Renal cortex interstitium (tissue), 11 donors: Measurements from ENCODE around the gene TRIM28. TPM values are rescaled to one million over a fixed set of nuclear protein-coding genes. Genes with fewer than 3 reads are reported as not detected.
A peak's percentile ranks its signal among the peaks of the same experiment; 100 is the strongest.

Source experiments
- DNase-seq, 11 donors: peaks; one replicate each; pipeline ENCODE4 v3.0.0-alpha.2; 2013; ENCODE audit warnings: low read depth in 9 of 11, low spot score in 4 of 11; ENCODE audit errors: extremely low read depth in 1 of 11
- polyA plus RNA-seq, 3 donors: library from polyadenylated mRNA; unstranded; fragments of 120-200 nt; gene quantifications; one replicate each; pipeline ENCODE4 v1.2.1, GENCODE V29; 2013; ENCODE audit not compliant: insufficient read length in 3 of 3

Gene TRIM28
- polyA plus RNA-seq, 3 donors: 672 to 838 (median 719) TPM

DNA sequence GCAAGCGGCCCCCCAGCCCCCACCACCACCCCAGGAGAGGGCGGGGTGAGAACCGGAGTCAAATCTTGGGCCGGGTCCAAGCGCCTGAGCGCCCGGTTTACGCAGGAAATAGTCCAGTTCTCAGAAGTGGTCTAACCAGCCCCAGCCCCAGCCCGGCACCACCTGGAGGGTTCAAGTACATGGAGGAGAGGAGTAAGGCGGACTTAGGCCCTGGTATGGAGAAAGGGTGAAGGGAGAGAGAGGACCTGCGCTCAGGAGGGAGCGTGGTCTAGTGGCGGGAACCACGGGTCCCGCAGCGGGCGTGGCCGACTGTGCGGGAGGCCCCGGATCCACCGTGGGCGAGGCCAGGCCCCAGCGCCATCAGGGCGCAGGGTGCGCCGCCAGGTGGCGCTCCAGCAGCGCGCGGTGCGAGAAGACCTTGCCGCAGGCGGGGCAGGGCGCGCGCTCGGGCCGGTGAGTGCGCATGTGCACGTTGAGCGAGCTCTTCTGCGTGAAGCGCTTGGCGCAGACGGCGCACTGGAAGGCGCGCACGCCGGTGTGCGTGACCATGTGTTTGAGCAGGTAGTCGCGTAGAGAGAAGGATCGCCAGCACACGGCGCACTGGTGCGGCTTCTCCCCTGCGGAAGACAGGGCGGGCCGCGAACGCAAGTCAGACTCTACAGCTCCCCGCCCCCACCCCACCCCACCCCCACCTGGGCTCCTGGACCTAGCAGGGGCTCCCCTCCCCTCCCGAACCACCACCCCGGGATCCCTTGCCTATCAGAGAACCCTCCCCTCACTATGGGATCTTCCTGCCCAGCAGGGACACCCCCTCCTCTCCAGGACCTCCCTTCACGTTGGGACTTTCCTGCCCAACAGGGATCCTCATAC, 29.9 kb upstream of the TRIM28 start:
- peak in 10 of 11 donors; percentile 67 to 86 (median 81) for DNase-seq

DNA sequence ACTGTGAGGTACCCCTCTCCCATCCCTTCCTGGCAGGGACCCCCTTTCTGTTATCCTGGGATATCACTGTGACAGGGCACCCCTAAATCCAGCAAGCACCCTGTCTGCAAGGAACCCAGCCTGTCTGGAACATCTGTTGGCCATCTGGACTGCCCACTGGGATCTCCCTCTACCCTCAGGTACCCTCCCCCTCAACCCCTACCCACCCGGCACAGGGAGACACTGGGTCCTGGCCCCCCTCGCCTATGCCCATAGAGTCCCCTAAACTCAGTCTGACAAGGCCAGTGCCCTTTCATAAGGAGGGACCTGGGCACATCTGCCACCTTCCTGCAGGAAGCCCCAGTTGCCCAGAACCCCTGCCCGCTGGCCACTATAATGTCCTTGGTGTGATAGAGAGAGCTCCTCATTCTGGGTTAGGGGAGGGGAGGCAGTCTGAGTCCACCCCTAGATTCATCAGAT, 29.3 kb upstream of the TRIM28 start:
- DNase-seq: no peak

DNA sequence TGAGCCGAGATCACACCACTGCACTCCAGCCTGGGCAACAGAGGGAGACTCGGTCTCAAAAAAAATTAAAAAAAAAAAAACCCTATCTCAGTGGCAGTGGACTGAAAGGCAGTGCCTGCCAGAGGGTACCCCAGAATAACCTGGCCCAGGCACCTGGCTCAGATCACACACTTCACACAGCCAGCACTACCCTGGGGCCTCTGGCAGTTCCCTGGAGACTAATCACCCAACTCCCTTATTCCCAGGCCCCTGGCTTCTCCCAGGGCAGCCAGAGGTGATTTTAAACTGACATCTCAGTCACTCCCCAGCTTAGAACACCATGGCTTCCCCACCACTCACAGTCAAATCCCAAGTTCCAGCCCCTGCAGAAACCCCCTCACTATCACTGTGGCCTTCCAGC, 28.6 kb upstream of the TRIM28 start:
- no peak for DNase-seq

DNA sequence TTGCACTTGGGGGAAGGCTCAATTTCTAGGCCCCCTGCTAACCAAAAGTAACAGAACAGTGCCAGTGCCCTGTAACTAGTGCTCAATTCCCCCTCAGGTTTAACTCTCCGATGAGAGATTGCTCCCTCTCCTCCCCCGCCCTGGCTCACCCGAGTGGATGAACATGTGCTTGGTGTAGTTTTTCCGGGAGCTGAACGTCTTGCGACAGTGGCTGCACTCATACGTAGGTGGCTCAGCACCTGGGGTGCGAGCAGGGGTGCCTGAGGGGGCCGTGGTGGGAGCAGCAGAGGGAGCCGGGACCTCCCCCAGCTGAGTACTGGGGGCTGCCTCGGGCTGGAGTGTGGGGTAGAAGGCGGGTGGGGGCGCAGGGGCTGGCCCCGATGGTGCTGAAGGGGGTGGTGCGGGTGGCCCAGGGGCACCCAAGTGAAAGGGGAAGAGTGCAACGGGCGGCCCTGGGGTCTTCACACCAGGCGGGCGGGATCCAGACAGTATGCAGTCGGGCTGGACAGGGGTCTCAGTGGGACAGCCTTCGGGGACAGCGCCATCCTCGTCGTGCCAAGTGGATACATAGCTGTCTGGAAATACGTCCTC, 27.5 kb upstream of the TRIM28 start:
- no peak for DNase-seq

DNA sequence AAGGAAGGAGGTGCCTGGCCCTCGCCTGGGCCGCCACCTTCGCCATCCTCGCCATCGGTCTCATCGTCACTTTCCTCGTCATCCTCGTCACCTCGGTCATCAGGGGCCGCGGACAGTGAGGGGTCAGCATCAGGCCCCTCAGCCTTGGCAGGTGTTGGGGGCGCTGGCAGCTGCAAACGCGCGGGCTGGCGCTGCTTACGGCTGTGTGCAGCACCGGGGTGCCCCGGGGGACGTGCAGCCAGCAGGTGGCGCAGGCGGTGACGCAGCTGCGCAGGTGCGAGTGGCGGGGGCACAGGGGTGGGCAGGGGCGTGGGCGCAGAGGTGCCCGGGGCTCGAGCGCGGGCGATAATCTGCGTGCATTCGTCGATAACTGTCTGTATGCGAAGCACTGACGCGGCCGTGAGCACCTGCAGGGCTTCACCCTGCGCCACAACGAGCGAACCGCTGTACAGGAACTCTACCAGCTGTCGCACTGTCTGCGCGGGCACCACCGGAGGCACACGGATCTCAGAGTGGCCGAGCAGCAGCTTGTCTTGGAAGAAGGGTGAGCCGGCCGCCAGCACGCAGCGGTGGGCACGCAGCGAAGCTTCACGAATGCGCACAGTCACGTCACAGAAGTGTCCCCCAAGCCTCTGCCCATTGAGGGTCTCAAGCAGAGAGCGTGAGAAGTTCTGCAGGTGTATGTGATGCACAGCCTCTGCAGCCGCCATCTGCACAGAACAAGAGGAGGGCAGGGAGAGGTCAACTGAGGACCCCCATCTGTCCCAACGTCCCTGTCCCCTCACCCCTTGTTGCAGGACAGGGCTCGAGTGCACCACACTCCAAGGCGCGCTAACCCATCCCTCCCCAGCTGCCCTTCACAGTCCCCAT, 26.7 kb upstream of the TRIM28 start:
- no peak for DNase-seq

DNA sequence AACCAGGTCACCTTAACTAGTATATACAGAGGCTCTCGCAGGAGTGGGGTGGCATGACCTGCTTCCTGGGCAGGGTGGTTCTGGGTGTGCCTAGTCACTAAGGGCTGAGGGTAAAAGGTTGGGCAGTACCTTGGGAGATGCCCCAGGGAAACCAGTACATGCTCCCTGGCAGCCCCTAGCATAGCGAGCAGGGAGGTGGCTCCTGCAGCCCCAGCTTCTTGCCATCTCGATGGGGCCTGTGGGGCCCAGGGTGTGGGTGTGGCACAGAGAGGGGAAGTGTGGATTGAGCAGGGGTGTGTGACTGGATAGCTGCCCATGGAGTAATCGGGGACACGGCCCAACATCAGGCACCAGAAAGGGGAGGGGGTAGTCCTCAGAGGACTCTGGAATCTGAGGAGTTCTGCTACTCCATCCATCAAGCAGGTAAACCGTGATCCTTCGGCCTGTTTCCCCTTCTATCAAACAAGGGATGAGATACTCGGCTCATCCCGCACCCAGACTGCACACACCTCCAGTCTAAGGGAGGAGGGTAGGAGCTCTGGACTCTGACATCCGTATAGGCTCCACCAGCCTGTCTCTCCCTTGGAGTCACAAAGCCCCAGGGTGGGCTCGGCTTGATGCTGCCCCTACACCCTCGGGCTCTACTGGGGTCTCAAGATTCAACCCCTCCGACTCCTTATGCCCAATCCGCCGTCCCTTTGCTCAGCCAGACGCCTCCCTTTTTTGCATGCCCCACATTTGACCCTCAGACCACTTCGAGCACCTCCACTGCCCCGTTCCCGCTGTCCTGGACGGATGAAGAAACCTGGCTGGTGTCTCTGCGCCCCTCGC, 25.4 kb upstream of the TRIM28 start:
- DNase-seq: no peak

DNA sequence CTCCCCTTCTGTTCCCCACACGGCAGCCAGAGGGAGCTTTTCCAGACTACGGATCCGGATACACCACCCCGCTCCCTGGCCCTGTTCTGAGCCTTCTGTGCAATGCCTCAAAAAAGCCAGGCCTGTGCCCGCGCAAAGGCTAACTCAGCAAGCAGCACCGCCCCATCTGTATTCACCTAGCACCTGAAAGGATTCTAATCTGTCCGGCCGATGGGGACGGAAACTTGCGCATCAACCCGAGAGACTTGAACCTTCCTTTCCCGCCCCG, 24.8 kb upstream of the TRIM28 start:
- peak in 9 of 11 donors; percentile 47 to 70 (median 64) for DNase-seq

DNA sequence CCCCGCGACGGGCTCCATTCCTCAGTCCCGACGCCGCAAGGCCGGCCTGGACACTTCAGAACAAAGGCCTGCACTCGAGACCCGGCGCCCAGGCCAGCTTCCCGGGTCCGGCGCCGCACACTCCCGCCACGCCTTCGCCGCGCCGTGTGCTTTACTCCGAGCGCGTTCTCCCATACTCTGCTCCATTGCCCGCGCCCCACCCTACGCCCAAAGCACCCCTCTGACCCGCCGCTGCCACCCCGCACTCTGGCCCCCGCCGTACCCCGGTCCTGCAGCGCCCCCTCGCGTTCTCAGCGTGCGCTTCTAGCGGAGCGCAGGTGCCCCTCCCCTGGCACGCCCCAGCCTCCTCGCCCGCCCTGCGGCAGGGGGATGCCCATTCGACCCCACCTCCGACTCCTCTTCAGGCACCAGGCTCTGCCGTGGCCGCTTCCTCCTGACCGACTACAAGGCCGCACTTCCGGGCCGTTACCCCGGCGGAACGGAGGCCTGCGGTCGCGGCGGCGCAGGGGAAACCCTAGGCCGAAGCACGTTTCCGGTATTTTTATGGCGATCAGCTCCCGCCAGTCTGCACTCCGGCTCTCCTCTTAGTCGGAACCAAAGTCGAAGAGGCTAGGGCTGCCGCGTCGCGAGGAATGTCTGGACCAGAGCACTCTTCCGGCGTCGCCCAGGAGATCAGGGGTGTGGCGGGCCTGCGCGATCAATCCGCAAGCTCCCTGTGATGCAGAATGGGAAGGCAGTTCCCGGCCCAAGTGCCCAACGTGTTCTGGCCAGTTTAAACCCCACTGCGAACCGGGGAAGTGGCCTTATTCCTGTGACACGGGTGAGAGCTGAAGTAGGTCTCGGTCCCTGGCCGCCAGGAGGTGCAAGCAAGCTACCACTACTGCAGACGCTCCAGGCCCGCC, 24.3 kb upstream of the TRIM28 start, which contains the start of gene ZBTB45:
Gene ZBTB45, minus strand, starts transcription at position 456 of the 902 bp plus-strand sequence. CDS start 2,137 bp downstream, outside the sequence.
- peak; percentile 83 to 95 (median 91) for DNase-seq

DNA sequence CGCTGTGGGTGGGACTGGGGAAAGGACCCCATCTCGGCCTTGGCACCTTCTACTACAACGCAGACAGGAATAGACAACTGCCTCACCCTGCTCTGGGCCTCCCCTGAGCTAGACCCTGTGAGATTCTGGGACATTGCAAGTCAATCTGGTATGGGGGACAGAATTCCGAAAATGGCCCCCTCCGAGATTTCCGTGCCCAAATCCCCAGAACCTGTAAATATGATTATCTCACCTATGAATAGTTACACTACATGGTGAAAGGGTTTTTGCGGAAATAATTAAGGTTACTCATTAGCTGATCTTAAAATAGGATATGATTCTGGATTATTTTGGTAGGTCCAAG, 23.6 kb upstream of the TRIM28 start:
- DNase-seq: no peak

DNA sequence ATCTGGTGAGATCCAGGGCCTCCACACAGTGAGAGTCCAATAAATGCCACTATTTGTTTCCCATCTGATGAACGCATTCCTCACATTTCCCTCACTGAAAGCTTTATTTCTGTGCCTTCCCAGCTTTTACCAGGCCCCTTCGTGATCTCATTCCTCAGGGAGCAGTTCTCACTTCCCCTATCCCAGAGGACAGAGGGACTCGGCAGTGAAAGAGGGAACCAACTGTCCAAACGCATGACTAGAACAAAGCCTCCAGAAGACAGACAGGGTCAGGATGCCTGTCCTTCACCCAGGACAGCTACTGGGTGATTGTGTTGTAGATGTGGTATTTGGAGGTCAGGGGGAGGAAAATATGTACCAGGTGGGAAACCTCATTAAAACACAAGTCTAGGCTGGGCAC, 22.2 kb upstream of the TRIM28 start:
- DNase-seq: no peak

DNA sequence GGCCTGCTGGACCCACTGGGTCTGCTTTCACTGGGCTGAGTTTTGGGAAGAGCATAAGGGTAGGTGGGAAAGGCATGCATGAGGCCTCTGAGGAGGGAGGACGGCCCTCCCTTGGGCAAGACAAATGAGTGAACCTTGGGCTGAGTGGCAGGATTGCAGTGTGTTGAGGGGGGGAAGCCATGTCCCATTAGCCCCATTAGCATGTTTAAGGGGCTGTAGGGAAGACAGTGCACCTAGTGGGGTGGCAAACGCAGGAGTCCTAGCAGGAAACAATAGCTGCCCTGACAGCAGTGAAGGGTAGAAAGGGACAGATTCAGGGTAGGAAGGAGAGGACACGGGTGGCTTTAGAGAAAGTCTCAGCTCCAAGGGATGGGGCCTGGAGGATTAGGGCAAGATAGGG, 21.2 kb upstream of the TRIM28 start:
- no peak for DNase-seq

DNA sequence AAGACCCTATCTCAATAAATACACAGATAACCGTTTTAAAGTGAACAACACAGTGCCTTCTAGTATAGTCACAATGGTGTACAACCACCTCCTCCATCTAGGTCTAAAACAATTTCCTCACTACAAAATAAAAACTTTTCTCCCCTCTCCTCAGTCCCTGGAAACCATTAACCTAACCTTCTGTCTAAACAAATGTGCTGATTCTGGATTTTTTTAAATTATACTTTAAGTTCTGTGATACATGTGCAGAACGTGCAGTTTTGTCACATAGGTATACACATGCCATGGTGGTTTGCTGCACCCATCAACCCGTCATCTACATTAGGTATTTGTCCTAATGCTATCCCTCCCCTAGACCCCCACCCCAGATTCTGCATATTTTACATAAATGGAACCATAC, 14.5 kb upstream of the TRIM28 start:
- no peak for DNase-seq

DNA sequence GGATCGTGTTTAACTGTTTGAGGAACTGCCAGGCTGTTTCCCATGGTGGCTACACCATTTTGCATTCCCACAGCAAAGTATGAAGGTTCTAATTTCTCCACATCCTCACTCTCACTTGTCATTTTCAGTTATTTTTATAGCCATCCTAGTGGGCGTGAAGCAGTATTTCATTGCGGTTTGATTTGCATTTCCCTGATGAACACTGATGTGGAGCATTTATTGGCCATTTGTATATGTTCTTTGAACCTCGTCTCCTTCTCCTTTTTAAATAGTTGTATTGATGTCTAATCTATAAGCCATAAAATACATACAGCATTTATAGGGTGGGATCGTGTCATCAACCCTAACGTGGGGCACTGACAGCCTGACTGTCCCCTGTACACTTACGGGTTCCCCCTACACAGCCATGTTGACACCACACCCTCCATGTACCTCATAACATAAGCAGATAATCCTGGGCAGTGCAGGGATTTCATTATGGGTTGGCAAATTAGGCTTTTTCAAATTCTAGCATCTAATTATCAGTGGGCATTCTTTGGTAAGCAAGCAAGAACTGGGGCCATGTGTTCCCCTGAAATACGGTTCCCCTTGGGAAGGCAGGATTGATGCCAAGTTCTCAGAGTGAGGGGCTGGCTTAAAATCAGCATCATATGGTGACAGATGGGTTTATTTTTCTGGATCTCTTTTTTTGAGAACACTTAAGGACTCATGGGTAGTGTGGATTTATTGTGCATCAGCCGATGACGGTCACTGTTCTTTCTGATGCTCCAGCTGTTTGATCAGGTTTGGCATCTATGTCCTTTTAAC, 12.6 kb upstream of the TRIM28 start:
- DNase-seq: no peak

DNA sequence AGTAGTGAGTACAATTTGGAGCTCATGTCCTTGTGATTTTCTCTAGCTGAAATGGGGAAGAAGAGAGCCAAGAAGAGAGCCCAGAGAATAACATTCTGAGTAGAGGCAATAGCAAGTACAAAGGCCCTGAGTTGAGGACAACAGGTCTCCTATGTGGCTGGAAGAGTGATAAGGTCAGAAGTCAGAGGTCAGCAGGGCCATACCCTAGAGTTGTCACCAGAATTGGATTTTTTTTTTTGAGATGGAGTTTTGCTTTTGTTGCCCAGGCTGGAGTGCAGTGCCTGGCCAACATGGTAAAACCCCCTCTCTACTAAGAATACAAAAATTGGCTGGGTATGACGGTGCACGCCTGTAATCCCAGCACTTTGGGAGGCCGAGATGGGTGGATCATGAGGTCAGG, 8.0 kb upstream of the TRIM28 start:
- no peak for DNase-seq

DNA sequence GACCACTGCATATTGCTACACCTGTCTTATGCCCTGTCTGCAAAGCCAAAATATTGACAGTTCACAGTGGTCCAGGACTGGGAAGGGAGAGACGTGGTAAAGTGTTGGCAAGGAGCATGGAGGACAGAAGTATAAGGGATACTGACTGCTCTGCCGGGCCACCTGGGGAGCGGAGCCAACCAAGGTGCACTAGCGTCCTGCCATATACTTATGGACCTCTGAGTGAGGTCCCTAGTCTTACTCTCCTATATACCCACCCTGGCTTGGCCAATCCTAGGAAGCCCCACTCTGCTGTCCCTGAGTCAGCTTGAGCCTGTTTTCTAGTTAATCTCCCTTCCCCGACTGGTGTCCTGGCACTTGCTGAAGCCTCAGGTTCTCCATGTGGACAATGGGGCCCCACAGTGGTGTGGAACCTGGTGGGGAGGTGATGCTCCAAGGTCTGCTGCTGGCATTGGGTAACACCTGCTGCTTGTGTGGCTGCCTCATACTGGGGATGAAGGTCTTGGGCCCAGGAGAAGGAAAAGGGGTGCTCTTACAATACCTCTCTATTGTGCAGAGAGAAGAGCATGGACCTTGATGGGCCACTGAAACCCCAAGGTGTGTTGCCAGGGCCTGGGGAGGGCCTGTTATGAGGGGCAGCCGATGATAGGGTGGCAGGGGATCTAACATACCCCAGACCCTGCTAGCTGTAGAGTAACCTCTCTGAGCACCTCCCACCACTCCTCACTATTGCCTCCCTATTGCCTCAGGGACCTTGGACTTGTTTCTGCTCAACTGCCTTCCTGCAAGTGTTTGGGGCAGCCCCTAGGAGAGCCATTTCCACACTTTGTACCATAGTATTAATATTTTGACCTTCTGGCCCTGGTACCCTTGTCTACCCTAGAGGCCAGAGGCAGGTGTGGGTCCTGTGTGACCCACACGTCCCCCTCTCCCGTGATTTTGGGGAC, 6.7 kb upstream of the TRIM28 start:
- no peak for DNase-seq
